HG03520 (cell line): Measurements from ENCODE around the gene WDR18.

Experiments
- ATAC-seq: cut with Tn5 transposase; IDR thresholded peaks from one replicate; pipeline ENCODE4 v1.9.1; 2021; ENCODE audit warnings: mild to moderate bottlenecking, moderate library complexity; ENCODE audit not compliant: unreplicated experiment

Gene WDR18

DNA sequence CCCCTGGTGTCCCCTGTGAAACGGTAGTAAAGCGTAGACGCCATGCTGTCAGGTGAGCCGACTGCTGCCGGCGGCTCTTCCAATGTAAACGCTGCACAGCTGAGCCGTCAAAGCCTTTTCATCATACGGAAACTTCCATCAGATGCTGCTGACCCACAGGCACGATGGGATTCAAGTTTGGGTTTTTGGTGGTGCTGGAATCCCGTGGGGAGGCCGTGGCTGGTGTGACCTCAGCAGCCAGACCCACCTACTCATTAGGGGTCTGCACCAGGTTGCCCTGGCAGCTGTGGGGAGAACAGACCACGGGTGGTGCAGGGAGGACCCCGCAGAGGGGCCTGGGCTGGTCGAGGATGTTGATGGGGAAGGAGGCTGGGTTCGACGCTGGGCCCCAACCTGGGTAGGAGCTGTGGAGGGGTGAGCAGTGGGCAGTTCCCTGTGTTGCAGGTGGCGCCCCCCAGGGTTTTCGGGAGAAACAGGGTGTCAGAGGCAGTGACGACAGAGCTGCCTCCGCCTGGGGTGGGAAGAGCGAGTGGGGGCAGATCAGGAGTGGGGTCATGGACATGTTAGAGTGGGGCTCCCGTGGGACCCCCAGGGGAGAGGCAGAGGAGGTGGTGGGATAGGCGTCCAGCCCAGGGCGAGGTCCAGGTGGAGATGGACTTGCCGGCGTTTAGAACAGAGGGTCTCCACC lies 22.7 kb downstream of the WDR18 start:
- ATAC-seq = no peak

DNA sequence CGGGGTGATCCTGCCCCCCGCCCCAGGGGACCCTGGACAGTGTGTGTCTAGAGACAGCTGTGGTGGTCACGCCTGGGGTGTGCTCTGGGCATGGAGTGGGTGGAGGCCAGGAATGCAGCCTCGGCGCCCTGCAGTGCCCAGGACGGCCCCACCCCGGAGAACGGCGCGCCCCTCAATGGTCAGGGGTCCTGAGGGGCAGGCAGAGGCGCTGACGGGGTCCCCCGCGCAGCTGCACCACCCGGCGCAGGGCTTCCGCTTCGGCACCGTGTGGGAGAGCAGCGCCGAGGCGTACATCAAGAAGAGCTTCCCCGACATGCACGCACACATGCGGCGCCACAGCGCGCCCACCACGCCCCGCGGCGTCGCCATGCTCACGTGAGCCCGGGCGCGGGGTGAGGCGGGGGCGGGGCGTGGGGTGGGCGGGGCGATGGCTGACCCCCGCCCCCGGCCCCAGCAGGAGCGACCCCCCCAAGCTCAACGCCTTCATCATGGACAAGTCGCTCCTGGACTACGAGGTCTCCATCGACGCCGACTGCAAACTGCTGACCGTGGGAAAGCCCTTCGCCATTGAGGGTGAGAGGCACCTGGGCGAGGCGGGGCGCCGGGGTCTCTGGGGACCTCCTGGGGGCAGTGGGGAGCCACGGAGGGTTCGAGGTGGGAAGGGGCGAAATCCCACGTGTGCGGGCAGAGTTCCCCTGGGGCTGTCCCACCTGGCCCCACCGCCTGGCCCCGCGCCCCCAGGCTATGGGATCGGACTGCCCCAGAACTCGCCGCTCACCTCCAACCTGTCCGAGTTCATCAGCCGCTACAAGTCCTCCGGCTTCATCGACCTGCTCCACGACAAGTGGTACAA lies 23.5 kb downstream of the WDR18 start:
- ATAC-seq = no peak

DNA sequence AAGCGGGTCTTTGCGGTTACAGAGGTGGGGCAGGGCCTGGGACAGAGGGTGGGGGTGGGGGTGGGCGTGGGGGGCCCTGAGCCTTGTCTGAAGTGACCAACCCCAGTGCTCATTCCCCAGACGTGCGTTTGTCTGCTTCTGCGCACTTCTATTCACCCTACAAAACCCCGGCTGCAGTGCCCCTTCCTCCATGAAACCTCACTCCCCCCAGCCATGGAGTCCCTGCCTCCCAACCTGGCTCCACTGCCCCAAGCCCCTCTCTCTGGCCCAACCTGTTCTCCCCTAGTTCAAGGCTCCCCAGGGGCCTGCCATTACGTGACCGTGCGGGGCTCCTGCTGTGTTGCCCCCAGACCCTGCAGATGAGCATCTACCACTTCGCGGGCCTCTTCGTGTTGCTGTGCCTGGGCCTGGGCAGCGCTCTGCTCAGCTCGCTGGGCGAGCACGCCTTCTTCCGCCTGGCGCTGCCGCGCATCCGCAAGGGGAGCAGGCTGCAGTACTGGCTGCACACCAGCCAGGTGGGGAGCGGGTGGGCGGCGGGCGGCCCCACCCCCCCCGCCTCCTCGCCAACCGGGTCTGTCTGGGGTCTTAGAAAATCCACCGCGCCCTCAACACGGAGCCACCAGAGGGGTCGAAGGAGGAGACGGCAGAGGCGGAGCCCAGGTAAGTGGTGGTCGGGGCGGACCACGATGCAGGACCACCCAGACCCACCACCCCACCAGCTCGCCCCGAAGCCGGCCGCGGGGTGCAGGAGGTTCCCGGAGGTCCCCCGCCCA lies 24.3 kb downstream of the WDR18 start:
- ATAC-seq = no peak

DNA sequence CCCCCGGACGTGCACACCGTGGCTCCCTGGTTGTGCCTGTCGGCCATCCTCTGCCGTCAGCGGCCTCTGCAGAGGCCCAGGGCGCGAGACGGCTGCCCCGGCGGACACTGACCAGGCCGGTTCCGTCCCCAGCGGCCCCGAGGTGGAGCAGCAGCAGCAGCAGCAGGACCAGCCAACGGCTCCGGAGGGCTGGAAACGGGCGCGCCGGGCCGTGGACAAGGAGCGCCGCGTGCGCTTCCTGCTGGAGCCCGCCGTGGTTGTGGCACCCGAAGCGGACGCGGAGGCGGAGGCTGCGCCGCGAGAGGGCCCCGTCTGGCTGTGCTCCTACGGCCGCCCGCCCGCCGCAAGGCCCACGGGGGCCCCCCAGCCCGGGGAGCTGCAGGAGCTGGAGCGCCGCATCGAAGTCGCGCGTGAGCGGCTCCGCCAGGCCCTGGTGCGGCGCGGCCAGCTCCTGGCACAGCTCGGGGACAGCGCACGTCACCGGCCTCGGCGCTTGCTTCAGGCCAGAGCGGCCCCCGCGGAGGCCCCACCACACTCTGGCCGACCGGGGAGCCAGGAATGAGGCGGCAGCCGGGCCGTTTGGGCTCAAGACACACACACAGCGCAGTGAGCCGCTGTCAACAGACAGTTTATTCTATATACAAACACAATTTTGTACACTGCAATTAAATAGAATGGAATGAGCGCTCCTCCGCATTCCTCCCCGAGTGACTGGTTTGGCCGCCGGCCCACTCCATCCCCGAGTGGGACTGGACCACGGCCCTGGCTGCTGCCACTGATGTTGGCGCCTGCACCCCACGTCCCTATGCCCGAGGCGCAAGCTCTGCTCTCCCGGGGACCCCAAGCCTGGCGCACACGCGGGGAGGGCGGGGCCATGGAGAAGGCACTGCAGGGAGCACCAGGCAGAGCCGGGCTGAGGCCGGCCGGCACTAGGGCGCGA lies 25.2 kb downstream of the WDR18 start:
- no peak for ATAC-seq

GRCh38 chr19:1009981-1010538 lies 25.9 kb downstream of the WDR18 start:
- no peak for ATAC-seq

GRCh38 chr19:1010586-1011510 lies 26.7 kb downstream of the WDR18 start:
- no peak for ATAC-seq

DNA sequence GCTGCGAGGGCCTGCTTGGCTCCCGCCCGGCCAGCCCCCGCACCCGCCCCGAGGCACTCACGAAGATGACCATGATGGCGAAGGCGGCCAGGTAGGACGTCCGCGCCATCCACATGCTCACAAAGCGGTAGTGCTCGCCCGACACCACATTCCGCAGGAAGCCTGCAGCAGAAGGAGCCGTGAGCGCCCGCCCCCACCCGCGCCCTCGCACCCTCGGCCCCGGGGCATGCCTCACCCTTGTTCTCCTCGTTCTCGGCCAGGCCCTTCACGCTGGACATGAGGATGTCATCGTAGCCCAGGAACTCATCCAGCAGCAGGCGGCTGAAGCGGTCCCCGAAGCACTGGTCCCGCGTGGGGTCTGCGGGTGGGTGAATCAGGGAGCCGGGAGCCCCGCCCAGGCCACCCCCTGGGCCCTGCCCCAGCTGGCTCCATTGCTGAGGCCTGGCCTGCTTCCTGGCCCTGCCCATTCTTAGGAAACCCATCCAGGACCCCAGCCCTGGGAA lies 27.7 kb downstream of the WDR18 start:
- no peak for ATAC-seq

- ATAC-seq = no peak
Measured at GRCh38 chr19:1012334-1012733, 28.2 kb downstream of the WDR18 start.

DNA sequence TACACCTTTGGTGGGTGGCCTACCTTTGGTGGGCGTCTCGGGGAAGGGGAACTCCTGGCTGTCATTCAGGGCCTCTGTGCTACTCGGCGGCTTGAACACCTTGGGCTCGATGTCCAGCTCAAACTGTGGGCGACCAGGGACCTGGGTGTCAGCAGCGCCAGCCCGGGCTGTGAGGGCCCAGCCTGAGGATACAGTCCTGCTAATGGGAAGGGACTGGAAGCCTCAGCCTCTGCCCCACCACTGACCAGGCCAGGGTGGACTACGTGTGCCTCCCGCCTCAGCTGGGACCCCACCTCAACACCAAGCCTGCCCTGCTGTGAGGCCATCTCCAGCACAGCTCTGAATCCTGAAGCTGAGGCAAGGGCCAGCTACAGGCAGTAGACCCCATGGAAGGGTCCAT lies 29.1 kb downstream of the WDR18 start:
- ATAC-seq = no peak

- no peak for ATAC-seq
Measured at GRCh38 chr19:1014161-1015060, 30.3 kb downstream of the WDR18 start.

DNA sequence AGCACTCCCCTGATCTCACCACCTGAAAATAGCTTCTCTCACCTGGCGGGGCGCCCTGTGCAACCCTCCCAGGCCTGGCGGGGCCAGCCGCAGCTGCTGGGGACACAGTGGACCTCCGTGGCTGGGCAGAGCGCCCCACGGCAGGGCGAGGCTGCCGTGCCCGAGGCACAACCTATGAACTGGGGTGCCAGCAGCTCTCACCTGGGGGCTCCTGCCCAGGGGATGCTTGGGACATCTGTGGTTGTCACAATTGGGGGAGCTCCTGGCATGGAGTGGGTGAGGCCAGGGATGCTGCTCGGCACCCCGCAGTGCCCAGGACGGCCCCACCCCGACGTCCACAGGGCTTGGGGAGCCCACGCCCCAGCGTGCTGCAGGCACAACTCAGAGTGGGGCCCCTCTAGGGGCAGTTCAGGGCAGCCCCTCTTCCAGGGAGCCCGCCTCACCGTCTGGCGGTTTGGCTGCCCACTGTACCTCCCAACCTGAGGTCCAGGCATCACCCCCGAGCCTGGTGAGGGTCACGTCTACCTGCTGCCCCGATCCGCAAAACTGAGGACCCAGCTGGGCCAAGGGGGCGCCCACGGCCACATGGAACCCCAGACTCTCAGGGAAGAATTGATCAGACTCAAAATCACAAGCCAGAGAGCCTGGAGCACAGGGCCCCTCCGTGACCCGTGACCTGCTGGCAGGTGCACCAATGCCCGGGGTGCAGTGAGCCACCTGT lies 31.1 kb downstream of the WDR18 start:
- no peak for ATAC-seq

DNA sequence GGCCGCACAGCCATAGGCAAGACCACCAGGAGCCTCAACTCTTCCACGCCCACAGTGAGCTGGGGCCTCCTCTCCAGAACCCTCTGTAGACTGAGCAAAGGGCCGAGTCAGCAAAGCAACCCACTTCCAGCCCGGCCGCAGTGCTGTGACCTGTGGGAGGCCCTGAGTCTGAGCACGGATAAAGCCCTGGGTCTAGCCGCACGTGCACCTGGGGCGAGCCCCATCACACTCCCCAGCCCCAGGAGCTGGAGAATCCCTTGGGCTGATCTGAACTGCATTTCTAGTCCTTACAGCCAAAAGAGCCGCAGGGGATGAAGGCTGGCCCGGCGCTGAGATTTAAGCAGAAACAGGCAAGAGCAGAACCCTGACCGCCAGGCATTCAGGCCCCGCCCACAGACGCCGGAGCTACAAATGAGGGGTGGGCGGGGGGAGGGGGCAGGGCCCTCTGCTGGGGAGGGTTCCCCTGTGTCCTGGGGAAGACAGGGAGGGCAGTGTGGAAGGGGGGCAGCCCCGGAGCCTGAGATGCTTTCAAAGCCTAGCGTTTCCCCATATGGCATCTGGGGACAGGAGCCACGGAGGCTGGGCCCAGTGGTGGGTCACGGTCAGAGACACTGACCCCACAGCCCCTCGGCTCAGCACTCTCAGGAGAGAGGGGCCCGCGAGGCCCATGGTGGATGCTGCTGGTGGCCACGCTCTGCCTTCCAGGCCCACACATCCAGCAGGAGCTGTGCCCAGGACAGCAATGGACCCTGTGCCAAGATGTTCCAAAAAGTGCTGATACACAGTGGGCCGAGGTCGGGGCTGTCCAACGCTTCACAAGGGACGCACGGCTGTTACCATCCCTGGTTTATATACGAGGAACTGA lies 31.9 kb downstream of the WDR18 start:
- ATAC-seq = no peak

- no peak for ATAC-seq
Measured at GRCh38 chr19:1016647-1017114, 32.5 kb downstream of the WDR18 start.

DNA sequence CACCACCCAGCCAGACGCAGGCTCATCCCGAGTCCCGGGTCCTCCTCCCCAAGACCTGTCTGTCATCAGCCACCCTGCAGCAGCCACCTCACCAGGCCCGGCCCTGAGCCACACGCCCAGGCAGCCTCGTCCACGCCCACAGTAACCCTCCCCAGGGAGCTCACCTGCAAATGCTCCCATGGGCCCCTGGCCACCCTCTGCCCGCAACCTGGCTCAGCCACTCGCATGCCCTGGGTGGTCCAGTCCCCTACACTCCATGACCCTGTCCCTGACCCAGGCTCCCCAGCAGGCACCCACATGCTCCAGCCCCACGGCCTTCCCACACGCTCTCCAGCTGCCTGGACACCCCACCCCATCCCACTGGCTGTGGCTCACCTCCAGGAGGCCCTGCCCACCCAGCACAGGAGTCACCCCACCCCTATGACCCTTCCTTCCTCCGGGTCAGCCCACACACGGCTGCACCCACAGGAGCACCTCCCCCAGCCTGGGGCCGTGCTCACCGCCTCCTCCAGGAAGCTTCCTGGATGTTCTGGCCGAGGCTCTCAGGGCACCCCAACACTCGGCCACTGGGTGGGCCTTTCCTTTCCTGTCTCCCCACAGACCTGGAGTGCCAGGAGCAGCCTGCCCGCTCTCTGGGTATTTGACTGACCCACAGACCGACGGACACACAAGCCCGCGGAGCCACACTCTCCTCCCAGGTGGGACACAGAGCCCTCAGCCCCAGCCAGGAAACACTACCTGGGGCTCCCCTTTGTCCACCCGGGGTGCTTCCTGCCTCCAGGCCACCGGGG lies 33.2 kb downstream of the WDR18 start:
- no peak for ATAC-seq

- ATAC-seq = no peak
Measured at GRCh38 chr19:1017906-1018305, 33.8 kb downstream of the WDR18 start.
